ENCODE results near the gene ANTKMT. TPM values are rescaled to one million over a fixed set of nuclear protein-coding genes. Genes with fewer than 3 reads are reported as not detected.

The ANTKMT gene
- total and polyA plus RNA-seq, 8 donors: 7.7 to 52.9 (median 14.1) TPM

GRCh38 chr16:716200-716568, 4.8 kb upstream of the ANTKMT start:
- intact Hi-C loops (cut with DNase I): no loop called here
- DNase-seq (peak in 2 of 4 donors; percentile 59 to 64), ATAC-seq (no peak)
- H3K27me3 ChIP-seq: peaks cover 0 to 74% of the 10 kb centered on the region in 2 donors
- TF ChIP-seq CTCF (IDR thresholded peaks at IDR 0.05): no peak
- H3K27ac ChIP-seq: no peak overlapping the region
- H3K9me3 ChIP-seq: no peaks in the 10 kb centered on the region
- no peaks in the 10 kb centered on the region for H3K36me3 ChIP-seq
- H3K4me3 ChIP-seq: peak overlapping the region in 1 of 2 donors; percentile 65
- H3K4me1 ChIP-seq: peaks cover 17 to 54% of the 10 kb centered on the region in 2 donors

- Histone ChIP-seq H3K27ac (no peak overlapping the region), H3K27me3 (peaks cover 0 to 67% of the 10 kb centered on the region in 2 donors), H3K4me1 (peaks cover 17 to 56% of the 10 kb centered on the region in 2 donors), H3K9me3 (no peaks in the 10 kb centered on the region), H3K36me3 (no peaks in the 10 kb centered on the region), H3K4me3 (no peak overlapping the region)
- no peak for ATAC-seq
- intact Hi-C loops (cut with DNase I): no loop called here
- TF ChIP-seq CTCF (IDR thresholded peaks at IDR 0.05): no peak
- no peak for DNase-seq
These were observed 4.1 kb upstream of the ANTKMT start for GRCh38 chr16:716768-717325.

GRCh38 chr16:717450-718245, 3.3 kb upstream of the ANTKMT start:
- peaks cover 17 to 56% of the 10 kb centered on the region in 2 donors for H3K4me1 ChIP-seq
- DNase-seq (no peak), ATAC-seq (no peak)
- no peak overlapping the region for H3K4me3 ChIP-seq
- TF ChIP-seq CTCF (IDR thresholded peaks at IDR 0.05): no peak
- H3K9me3 ChIP-seq: no peaks in the 10 kb centered on the region
- H3K27me3 ChIP-seq: peaks cover 0 to 59% of the 10 kb centered on the region in 2 donors
- H3K27ac ChIP-seq: no peak overlapping the region
- H3K36me3 ChIP-seq: peaks cover 0 to 4% of the 10 kb centered on the region in 2 donors
- intact Hi-C loops (cut with DNase I): no loop called here

- no peak for DNase-seq
- intact Hi-C loops (cut with DNase I): no loop called here
- H3K4me3 ChIP-seq: no peak overlapping the region
- peaks cover 17 to 54% of the 10 kb centered on the region in 2 donors for H3K4me1 ChIP-seq
- H3K36me3 ChIP-seq: peaks cover 0 to 4% of the 10 kb centered on the region in 2 donors
- no peak overlapping the region for H3K27ac ChIP-seq
- no peak for ATAC-seq
- TF ChIP-seq CTCF (IDR thresholded peaks at IDR 0.05): no peak
- H3K27me3 ChIP-seq: peaks cover 0 to 57% of the 10 kb centered on the region in 2 donors
- no peaks in the 10 kb centered on the region for H3K9me3 ChIP-seq
These were observed 2.6 kb upstream of the ANTKMT start for GRCh38 chr16:718389-718788.

DNA sequence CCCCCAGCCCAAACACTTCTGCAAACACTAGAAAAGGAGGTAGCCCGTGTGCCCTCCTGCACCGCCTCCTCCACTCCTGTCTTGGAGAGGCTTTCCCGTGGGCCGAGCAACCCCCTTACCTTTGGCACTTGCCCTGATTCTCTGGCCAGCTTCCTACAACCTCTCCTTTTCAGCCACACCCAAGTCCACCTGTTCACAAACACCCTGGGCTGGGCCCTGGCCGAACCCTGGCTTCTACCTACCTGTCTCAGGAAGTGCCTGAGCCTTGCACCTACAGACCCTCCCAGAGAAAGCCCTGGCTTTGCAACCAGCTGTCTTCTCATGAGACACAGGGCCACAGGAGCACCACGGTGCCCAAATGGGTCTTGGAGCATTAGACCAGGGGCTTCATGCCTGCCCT, 2.0 kb upstream of the ANTKMT start:
- intact Hi-C loops (cut with DNase I): no loop called here

More for the DNA sequence above, 2.0 kb upstream of the ANTKMT start:
- Histone ChIP-seq H3K9me3 (no peaks in the 10 kb centered on the region), H3K27ac (no peak overlapping the region), H3K36me3 (peaks cover 0 to 4% of the 10 kb centered on the region in 2 donors), H3K27me3 (peaks cover 0 to 51% of the 10 kb centered on the region in 2 donors), H3K4me3 (no peak overlapping the region), H3K4me1 (peaks cover 17 to 54% of the 10 kb centered on the region in 2 donors)
- no peak for TF ChIP-seq CTCF (IDR thresholded peaks at IDR 0.05)
- DNase-seq (no peak), ATAC-seq (no peak)

All from left lung (tissue), 10 donors.